ENCODE data around the gene RIMBP2. TPM values are rescaled to one million over a fixed set of nuclear protein-coding genes. Genes with fewer than 3 reads are reported as not detected.

The RIMBP2 gene
- polyA plus RNA-seq, 1 donor = 46.5 TPM

GRCh38 chr12:130481392-130481879 is 234.7 kb downstream of the RIMBP2 start:
- DNase-seq = no peak

GRCh38 chr12:130480887-130481286 is 235.2 kb downstream of the RIMBP2 start:
- no peak for DNase-seq

DNA sequence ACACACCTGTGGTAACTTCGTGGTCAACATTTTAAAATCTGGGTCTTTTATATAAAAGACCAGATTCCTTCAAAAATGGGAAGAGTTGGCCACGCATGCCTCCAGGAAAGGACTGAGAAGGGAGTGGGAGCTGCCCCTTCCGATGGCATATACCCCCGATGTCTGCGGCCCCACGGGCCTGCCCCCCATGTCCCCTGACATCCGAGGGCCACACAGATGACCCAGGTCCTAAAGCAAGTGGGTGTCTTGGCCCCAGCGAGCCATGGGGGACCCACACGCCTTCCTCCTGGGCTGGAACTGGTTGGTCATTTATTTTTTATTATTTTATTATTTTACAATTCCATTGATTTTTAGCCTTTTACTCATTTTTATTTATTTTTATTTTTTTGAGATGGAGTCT is 235.9 kb downstream of the RIMBP2 start:
- DNase-seq = no peak

DNA sequence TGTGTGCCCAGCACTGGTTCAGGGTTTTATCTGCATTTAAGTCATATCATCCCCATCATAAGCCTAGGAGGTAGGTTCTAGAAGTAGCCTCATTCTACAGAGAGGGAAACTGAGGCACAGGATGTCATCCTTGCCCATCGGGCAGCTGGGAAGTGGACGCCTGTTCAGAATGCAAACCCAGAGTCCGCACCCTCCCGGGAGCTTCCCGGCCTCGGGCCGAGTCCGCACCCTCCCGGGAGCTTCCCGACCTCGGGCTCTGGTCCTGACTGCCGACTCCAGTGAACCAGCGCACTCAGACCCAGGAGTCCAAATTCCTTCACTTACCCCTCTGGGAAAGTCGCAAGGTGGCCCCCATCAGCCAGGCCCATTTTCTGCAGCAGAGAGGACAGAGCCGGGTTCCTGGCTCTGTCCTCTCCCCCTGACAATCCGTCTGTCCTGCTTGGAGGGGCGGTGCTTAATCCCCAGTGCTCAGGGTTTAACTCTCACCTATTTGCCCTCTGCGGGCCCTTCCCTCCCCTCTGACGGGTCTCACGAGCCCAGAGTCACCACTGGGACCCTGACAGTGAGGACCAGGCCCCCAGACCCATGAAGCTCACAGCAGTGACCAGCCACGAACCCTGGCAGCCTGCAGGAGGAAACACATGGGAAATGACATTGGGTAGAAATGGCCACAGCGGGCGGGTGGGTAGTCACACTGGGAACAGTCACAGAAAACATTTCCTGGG is 236.5 kb downstream of the RIMBP2 start:
- DNase-seq = no peak

DNA sequence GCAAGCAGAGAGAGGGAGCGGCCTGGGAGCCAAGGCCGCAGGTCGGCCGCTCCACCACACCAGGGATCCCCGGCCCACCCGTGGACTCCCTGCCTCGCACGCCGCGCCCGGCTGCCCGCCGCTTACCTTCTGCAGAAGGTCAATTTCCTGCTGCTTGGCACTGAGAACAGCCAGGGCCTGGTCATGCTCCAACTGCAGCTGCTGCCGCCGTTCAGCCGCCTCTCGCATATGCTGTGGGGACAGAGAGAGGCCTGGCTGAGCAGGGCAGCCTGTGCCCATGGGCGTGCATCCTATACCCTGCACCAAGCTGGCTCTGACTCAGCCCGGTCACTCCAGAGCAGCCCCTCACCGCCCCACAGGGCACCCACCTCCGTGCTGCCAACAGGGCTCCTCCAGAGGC is 237.3 kb downstream of the RIMBP2 start:
- no peak for DNase-seq

DNA sequence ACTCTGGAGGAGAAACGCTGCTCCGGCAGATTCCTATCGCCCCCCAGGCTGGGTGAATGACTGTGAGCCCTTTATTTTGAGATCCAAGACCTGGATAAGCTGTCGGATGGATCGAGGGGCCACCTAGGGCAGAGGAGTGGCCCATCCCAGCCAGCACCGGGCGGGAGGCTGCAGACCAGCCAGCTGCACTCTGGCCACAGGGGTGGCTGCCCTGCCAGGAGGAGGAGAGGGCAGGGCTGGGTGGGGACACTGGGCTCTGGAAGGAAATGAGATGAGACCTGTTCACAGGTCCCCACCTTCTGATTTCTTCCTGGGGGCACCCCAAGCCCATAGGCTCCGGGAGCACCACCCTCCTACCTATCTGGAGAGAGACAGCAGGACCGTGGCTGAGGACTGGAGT is 238.4 kb downstream of the RIMBP2 start:
- no peak for DNase-seq

- DNase-seq = no peak
Observed at GRCh38 chr12:130477266-130477665, 238.8 kb downstream of the RIMBP2 start.

- peak; percentile 15 for DNase-seq
Observed at GRCh38 chr12:130476451-130477135, 239.5 kb downstream of the RIMBP2 start.

DNA sequence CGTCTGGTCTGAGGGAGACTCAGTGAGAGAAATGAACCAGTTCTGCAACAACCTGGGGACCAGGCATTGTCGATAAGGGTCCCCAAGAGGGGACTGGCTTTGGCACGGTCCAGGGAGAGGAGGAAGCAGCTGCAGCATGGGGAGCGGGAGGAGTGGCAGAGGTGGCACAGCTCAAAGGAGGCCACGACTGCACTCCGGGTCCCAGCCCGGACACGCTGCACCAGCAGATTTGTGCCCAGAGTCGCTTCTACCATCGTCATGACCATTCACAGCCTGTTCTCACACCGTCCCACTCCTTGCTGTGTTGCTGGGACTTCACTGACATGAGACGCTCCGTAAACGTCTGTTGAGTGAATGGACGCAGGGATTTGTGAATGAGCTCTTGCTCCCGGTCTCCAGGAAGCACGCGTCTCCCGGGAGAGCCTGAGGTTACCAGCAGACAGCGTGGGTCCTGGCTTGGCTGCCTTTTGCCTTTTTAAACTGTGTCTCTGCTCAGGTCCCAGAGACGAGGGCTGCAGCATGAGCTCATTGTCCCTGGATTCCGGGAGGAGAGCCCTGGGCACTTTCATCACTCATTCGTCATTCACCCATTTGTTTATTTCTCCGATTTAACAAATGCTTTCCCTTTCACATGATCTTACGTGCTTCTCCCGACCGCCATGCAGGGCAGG is 241.4 kb downstream of the RIMBP2 start:
- DNase-seq = no peak

DNA sequence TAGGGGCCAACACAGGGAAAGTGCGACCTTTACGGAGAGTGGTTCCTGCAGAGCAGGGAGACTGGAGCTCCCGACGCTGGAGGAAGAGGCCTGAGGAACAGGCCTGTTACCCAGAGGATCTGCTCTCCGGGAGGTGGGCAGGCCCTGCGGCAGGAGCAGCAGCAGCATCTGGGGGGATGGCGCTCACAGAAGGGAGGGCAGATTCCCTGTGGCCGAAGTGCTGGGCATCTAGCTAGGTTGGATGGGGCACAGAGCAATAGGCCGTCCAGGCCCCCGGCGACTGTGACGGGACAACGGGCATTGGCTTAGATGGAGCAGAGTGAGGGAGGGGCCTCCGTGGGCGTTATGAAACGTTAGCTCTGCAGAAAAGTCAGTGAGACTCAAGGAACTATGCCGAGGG is 242.8 kb downstream of the RIMBP2 start:
- DNase-seq = no peak

GRCh38 chr12:130470969-130471368 is 245.1 kb downstream of the RIMBP2 start:
- DNase-seq = no peak

DNA sequence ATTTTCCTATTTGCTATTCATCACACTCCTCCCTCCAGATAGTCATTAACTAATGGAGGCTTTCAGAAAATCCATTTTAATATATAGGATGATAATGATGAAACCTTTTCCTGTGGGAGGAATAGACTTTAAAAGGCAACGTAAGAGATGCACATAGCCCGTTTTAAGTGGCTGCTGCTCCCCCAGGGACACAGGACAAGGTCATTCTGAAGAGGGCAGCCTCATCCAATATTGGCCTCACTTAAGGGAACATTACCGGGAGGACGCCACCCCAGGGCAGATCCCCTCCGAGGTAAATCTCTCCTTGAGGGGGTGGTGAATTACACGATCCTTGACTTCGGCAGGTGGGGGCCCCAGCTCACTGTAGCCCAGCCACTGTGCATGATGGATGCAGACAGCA is 246.5 kb downstream of the RIMBP2 start:
- DNase-seq = no peak

DNA sequence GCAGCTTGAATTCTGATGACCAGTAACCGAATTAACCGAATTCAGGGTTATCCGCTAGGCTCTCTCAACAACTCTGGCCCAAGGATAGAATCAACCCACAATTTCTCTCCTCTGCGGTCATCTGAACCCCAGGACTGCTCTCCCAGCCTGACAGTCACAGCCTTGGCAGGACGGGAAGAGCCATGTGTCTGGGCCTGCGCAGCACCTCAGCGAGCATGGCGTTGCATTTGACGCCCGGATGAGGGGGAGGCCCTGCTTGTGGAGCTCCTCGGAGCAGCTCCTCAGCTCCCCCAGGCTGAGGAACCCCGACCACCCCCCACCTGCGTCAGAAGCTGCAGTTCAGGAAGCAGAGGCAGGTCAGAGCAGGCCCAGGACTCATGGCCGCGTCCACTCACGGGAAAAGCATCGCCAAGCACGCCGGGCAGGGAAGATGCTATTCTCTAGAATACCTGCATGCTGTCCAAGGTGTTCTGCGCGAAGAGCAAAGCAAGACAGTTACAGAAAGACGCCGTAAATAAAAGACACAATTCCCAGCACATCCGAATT is 247.3 kb downstream of the RIMBP2 start:
- DNase-seq = no peak

DNA sequence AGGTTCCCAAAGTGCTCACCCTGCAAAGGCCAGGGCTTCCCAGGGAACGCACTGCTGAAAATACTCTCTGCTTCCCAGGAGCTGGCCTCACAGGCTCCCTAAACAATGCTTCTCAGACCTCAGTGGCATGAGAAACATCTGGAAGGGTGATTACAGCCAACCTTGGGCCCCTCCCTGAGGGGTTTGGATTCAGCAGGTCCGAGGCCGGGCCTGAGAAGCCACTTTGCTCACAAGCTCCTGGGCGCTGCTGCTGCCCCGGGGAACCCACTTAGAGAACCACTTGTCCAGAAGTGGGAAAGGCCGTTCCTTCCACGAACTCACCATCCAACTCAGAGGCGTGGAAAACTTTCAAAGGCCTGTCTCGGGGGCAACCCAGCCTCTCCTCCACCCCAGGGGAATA is 247.9 kb downstream of the RIMBP2 start:
- DNase-seq = no peak

DNA sequence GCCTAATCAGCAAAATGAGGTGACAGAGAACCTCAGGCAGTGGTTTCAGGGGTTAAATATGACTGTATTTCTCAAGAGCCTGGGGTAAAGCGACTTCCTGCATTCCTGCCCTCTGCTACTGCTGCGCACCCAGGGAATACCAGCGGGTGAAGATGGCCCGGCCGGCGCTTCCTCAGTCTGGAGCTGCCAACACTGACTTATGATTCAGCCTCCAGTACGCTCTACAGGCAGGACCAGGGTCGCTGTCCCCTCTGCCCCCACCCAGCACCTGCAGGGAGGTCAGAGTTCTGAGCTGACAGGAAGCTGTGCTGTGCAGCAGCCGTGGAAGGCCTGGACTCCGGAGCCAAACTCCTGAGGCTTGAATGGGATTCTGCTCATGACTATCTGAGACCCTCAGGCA is 250.5 kb downstream of the RIMBP2 start:
- DNase-seq = no peak

GRCh38 chr12:130465046-130465445 is 251.1 kb downstream of the RIMBP2 start:
- DNase-seq = no peak

GRCh38 chr12:130463818-130464670 is 252.1 kb downstream of the RIMBP2 start:
- no peak for DNase-seq

GRCh38 chr12:130463275-130463658 is 252.8 kb downstream of the RIMBP2 start:
- DNase-seq = no peak

GRCh38 chr12:130462558-130463274 is 253.4 kb downstream of the RIMBP2 start:
- DNase-seq = no peak

DNA sequence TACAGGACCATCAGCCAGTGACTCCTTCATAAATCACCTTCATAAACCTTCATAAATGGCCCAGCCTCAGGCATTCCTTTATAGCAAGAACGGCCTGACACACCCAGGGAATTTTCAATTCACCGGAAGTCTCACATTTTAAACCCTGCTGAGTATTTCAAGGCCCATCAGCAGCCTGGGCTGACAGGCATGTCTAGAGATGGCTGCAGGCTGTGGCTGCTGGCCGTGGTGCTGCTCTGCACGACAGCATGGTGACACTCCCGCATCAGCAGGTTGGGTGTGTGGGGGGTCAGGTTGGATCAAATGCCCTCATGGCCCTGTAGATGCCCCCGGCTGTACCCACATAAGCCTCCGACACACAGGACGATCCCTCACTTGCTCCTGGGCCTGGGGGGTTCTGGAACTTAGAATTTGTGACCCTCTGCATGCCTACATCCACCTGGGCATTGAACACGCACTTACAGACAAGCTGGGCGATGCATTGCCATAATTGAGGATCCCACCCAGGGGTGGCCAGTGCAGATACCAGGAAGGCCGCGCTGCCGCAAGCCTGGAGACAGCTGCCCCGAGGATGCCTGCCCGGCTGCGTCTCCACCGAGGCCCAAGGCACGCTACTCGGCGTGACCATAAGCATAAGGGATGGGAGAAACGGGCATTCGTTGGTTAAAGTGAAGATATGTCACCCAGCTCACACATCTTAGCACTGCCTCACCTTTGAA is 254.1 kb downstream of the RIMBP2 start:
- DNase-seq = no peak

DNA sequence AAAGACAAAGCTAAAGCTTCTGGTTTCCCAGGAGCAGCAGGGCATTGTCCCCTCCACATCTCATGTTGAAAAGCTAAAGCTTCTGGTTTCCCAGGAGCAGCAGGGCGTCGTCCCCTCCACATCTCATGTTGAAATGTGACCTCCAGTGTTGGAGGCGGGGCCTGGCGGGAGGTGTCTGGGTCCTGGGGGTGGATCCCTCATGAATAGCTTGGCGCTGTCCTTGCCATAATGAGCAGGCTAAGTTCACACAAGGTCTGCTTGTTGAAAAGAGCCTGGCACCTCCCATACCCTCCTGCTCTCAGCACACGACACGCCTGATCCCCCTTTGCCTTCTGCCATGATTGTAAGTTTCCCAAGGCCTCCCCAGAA is 254.7 kb downstream of the RIMBP2 start:
- DNase-seq = no peak
